CD4-positive, alpha-beta T cell treated with Interleukin-4 for 1 hour (primary cell): ENCODE measurements around the gene FOS.
A peak's percentile ranks its signal among the peaks of the same experiment; 100 is the strongest.
"Not testable (repeated sequence)": the region's sequence is repeated elsewhere in the genome, so short reads cannot be mapped to it uniquely, and the experiment has no call there.

ENCODE experiments used
- DNase-seq, 2 donors: peaks; one replicate each; pipeline ENCODE4 v3.0.0-alpha.2; 2020 to 2022

Gene FOS

DNA sequence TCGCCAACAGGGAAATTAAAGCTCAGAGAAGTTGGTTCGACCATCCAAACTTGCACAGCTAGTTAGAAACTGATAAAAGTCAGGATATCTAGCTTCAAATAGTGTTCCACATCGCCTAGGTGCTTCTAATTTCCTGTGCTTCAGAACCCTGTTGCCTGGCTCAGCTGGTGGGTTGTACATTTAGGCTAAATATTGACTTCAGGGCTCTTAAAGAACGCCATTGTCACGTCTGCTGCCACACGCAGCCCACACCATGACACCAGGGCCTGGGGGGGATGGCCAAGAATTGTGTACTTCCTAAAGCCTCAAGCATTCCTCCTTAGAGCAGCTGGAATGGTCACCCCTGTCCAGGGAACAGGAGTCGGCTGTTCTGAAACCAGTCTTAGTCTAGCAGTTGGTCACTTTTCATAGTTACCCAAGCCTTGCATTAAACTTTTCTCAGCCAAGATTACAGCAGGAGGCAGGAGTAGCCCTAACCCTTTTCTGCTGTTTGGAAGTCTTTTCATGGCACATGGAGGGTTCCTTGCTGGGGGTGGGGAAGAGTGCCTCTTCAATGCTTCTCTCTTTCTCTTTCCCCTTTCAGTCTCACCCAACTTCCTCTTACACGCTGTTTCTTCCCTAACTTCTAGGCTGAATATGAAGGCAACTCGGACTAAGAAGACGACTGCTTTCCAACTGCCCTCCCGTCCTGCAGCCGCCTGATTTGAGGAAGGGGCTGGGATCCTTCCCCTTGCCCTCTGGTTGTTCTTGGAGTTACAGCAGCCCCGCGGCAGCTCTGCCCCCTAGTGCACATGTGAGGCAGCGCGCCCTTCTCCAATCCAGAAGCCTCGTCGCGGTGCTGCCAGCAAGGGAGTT is 17.1 kb downstream of the FOS start:
- DNase-seq: peak; percentile 85

- no peak for DNase-seq
These were observed 18.9 kb downstream of the FOS start for GRCh38 chr14:75297411-75298040.

GRCh38 chr14:75298187-75298965 is 19.7 kb downstream of the FOS start:
- DNase-seq: no peak

GRCh38 chr14:75299059-75299458 is 20.4 kb downstream of the FOS start:
- DNase-seq: peak in 1 of 2 donors; percentile 70

GRCh38 chr14:75299576-75299975 is 20.9 kb downstream of the FOS start:
- no peak for DNase-seq

GRCh38 chr14:75301666-75302325 is 23.2 kb downstream of the FOS start:
- peak in 1 of 2 donors; percentile 61 for DNase-seq

DNA sequence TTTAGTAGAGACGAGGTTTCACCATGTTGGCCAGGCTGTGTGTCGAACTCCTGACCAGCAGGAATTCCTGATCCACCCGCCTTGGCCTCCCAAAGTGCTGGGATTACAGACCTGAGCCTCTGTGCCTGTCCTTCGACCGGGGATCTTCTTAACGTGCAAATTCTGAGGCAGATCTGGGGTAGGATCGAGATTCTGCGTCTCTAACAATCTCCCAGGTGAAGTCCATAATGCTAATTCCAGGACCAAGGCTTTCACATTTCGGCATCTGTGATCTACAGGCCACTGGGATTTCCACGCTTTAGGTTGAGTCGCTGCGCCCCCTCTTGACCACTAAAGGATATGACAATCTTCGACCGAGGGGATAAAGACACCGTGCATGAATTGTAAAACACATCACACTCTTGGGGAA is 24.8 kb downstream of the FOS start:
- peak; percentile 74 to 80 for DNase-seq

- not testable (repeated sequence) for DNase-seq
These were observed 27.8 kb downstream of the FOS start for GRCh38 chr14:75306410-75306809.

- peak in 1 of 2 donors; percentile 20 for DNase-seq
These were observed 28.5 kb downstream of the FOS start for GRCh38 chr14:75306927-75307699.

GRCh38 chr14:75307700-75308379 is 29.2 kb downstream of the FOS start:
- peak; percentile 65 to 67 for DNase-seq

DNA sequence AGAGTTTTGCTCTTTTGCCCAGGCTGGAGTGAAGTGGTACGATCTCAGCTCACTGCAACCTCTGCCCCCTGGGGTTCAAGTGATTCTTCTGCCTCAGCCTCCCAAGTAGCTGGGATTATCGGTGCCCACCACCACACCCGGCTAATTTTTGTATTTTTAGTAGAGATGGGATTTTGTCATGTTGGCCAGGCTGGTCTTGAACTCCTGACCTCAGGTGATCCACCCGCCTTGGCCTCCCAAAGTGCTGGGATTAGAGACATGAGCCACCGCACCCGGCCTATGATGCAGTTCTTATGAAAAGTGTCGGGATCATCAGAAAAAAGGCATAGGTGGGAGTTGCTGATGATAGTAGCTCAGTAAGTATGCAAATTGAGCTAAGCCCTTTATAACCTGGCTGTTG is 30.4 kb downstream of the FOS start:
- not testable (repeated sequence) for DNase-seq

GRCh38 chr14:75309561-75309960 is 30.9 kb downstream of the FOS start:
- not testable (repeated sequence) for DNase-seq

DNA sequence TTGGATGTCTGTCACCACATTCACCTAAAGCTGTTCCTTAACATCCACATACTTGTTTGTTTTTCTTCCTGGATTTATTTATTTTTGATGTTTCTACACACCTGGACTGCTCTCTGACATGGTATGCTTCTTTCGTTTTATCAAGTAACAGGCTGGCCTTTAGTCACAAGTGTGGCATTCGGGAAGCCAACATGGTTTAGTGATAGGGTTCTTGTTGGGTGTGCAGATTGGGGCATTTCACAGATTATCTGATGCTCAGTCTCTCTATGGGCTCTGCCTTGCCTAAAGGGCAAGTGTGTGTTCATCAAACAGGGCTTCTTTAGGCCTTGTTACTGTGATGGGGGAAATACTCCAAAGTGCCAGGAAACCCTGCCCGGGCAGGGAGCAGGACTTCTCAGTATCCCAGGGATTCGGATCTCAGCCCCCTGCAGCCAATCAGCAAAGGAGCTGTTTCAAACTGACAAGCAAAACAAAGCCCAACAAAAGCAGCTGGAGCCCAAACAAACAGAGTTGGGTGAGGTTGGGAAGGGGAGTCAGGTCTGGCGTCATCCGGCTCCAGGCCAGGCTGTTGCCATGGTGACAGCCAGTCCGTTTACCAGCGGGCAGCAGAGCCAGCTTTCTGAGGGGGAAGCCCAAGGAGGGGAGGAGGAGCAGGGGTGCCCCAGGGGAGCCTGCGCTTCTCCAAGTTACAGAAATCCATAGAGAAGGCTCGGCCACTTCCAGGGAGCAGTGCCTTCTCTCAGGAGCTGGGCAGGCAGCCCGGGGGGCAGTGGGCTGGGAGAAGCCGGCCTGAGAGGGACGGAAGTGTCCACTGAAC is 31.9 kb downstream of the FOS start:
- peak in 1 of 2 donors; percentile 32 for DNase-seq

GRCh38 chr14:75311356-75311755 is 32.7 kb downstream of the FOS start:
- no peak for DNase-seq

DNA sequence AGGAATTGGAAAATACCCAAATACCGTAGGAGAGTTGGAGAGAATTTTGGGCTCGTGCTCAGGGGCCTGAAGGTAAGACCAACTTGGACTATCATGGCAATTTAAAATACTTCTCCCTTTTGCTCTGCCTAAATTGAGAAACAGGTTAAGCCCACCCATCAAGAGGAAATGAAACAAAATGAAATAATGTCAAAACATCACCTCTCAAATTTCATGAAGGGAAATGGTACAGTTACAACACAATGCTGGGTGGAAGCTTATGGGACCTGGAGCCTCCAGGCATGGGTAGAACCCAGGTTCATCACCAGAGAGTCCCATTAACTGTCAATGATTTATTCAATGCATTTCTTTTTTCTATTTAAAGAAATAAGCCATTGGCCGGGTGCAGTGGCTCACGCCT is 33.7 kb downstream of the FOS start:
- no peak for DNase-seq

GRCh38 chr14:75313294-75313693 is 34.7 kb downstream of the FOS start:
- no peak for DNase-seq

DNA sequence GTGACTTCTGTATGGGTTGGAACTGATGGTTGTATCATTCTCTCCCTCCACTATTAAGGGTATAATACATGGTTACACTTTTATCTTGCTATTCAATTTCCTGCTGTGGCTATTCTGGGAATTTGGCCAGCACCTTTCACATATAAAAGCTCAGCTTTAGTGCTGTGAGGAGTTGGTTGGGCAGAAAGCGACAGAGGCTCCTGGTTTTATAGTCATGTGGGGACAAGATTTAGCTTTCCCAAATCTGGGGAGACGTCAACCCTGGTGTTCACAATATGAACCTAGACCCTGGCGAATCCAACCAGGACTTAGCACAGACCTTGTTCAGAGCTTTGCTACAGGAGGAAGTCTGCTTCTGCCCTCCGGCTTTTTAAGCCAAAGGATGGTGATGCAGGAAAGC is 36.5 kb downstream of the FOS start:
- DNase-seq: no peak

GRCh38 chr14:75317148-75317547 is 38.5 kb downstream of the FOS start:
- DNase-seq: no peak

GRCh38 chr14:75318353-75318752 is 39.7 kb downstream of the FOS start:
- no peak for DNase-seq

- DNase-seq: no peak
These were observed 40.4 kb downstream of the FOS start for GRCh38 chr14:75319021-75319420.

- no peak for DNase-seq
These were observed 41.6 kb downstream of the FOS start for GRCh38 chr14:75320196-75320595.
